Cardiac muscle cell (in vitro differentiated cells and primary cell): ENCODE measurements around the gene LCT. TPM values are rescaled to one million over a fixed set of nuclear protein-coding genes. Genes with fewer than 3 reads are reported as not detected.
"Not testable (repeated sequence)": the region's sequence is repeated elsewhere in the genome, so short reads cannot be mapped to it uniquely, and the experiment has no call there.

Source experiments
- DNase-seq, 2 donors: peaks; one replicate each; pipeline versions ENCODE4 v3.0.0 to v3.0.0-alpha.2; 2010 to 2017; ENCODE audit warnings: low read depth in 1 of 2, low spot score in 1 of 2
- H3K27ac ChIP-seq: fragments of 200-600 bp; sonication (generic); 2 replicates; pipeline ENCODE4 v1.5.1; 2016
- H3K27me3 ChIP-seq: fragments of 200-600 bp; sonication (generic); 2 replicates; pipeline ENCODE4 v1.6.0; 2016; ENCODE audit warnings: control low read depth
- H3K36me3 ChIP-seq: fragments of 200-600 bp; sonication (generic); 2 replicates; pipeline ENCODE4 v1.5.1; 2016; ENCODE audit warnings: control low read depth
- H3K4me1 ChIP-seq: fragments of 200-600 bp; sonication (generic); 2 replicates; pipeline ENCODE4 v1.8.1; 2017; ENCODE audit warnings: low read depth, mild to moderate bottlenecking, mixed run types
- H3K4me3 ChIP-seq: fragments of 200-600 bp; sonication (generic); 2 replicates; pipeline ENCODE4 v1.5.1; 2016; ENCODE audit warnings: mild to moderate bottlenecking
- H3K9me3 ChIP-seq: fragments of 200-600 bp; sonication (generic); 2 replicates; pipeline ENCODE4 v1.5.1; 2017; ENCODE audit warnings: low read depth, mild to moderate bottlenecking, control low read depth
- CTCF ChIP-seq: IDR thresholded peaks from 2 replicates; pipeline ENCODE4 v1.5.1; 2012; ENCODE audit warnings: low read depth, mild to moderate bottlenecking, low read length
- polyA plus RNA-seq: library from polyadenylated mRNA; unstranded; fragments of >200 nt; fragmentation: Nextera tagmentation; extraction: Ambion mirVana; gene quantifications from 2 replicates; pipeline ENCODE4 v1.2.1, GENCODE V29; 2016
- total RNA-seq: library from RNA; depleted of rRNA; stranded (reverse); fragments of >200 nt; gene quantifications from 2 replicates; pipeline ENCODE4 v1.2.3, GENCODE V29; 2016

LCT gene
- total and polyA plus RNA-seq, 2 experiments from 2014 or later, result 0.03 TPM; not detected in 1

- DNase-seq, result peak; percentile 79 to 87
- no peaks in the 10 kb centered on the region for H3K4me1 ChIP-seq
- no peak overlapping the region for H3K27ac ChIP-seq
- no peak overlapping the region for H3K4me3 ChIP-seq
- no peaks in the 10 kb centered on the region for H3K27me3 ChIP-seq
- peak; percentile 98 for TF ChIP-seq CTCF
- H3K36me3 ChIP-seq, result no peaks in the 10 kb centered on the region
- H3K9me3 ChIP-seq, result no peaks in the 10 kb centered on the region
Measured at GRCh38 chr2:135797497-135798274, 39.3 kb downstream of the LCT start.

GRCh38 chr2:135796606-135797005 lies 40.4 kb downstream of the LCT start:
- no peak for DNase-seq
- H3K4me3 ChIP-seq, result no peak overlapping the region
- H3K36me3 ChIP-seq, result no peaks in the 10 kb centered on the region
- peaks cover 2% of the 10 kb centered on the region for H3K4me1 ChIP-seq
- no peak overlapping the region for H3K27ac ChIP-seq
- H3K9me3 ChIP-seq, result no peaks in the 10 kb centered on the region
- no peak for TF ChIP-seq CTCF
- H3K27me3 ChIP-seq, result no peaks in the 10 kb centered on the region

GRCh38 chr2:135795641-135796040 lies 41.3 kb downstream of the LCT start:
- not testable (repeated sequence) for DNase-seq, H3K27ac ChIP-seq, H3K27me3 ChIP-seq, H3K9me3 ChIP-seq, H3K4me3 ChIP-seq, H3K36me3 ChIP-seq, H3K4me1 ChIP-seq
- TF ChIP-seq CTCF, result peak; percentile 5

GRCh38 chr2:135792401-135793150 lies 44.4 kb downstream of the LCT start:
- no peak for TF ChIP-seq CTCF
- no peaks in the 10 kb centered on the region for H3K27me3 ChIP-seq
- no peaks in the 10 kb centered on the region for H3K9me3 ChIP-seq
- H3K36me3 ChIP-seq, result no peaks in the 10 kb centered on the region
- peaks cover 5% of the 10 kb centered on the region for H3K4me1 ChIP-seq
- no peak for DNase-seq
- H3K27ac ChIP-seq, result no peak overlapping the region
- no peak overlapping the region for H3K4me3 ChIP-seq

- peaks cover 5% of the 10 kb centered on the region for H3K4me1 ChIP-seq
- H3K4me3 ChIP-seq, result no peak overlapping the region
- H3K27ac ChIP-seq, result no peak overlapping the region
Measured at GRCh38 chr2:135791418-135792190, 45.4 kb downstream of the LCT start.

More at GRCh38 chr2:135791418-135792190, 45.4 kb downstream of the LCT start:
- H3K36me3 ChIP-seq, result no peaks in the 10 kb centered on the region
- peak in 1 of 2 donors; percentile 67 for DNase-seq
- H3K9me3 ChIP-seq, result no peaks in the 10 kb centered on the region
- no peaks in the 10 kb centered on the region for H3K27me3 ChIP-seq
- TF ChIP-seq CTCF, result no peak
